MM.1S (cell line): ENCODE measurements around the gene GRHPR.

ENCODE experiments used
- EZH2 ChIP-seq: fragments of 300-600 bp; sonication (generic); optimal IDR thresholded peaks from 2 replicates; pipeline ENCODE3; 2017; ENCODE audit warnings: low read depth, mild to moderate bottlenecking, antibody characterized with exemption, low read length, mixed read lengths
- EZH2phosphoT487 ChIP-seq: fragments of 300-600 bp; sonication (generic); IDR thresholded peaks from 2 replicates; pipeline ENCODE4 v1.6.1; 2018; ENCODE audit warnings: antibody characterized with exemption, low read length
- TF ChIP-seq, protein P1 (sequence below): fragments of 300-600 bp; sonication (generic); IDR thresholded peaks from 2 replicates; pipeline ENCODE4 v1.5.1; 2016; ENCODE audit warnings: antibody characterized with exemption, low read length, mixed read lengths

DNA sequence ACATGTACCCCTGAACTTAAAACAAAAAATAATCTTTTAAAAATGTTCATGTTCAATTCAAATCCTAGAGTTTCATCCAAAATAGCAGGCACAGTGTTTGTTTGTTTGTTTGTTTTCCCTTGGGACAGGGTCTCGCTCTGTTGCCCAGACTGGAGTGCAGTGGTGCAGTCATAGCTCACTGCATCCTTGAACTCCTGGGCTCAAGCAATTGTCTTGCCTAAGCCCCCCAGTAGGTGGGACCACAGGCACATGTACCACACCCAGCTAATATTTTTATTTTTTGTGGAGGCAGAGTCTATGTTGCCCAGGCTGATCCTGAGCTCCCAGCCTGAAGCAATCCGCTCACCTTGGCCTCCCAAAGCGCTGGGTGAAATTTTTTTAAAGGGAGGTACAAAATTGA lies 58.3 kb downstream of the GRHPR start:
- TF ChIP-seq, protein P1, sequence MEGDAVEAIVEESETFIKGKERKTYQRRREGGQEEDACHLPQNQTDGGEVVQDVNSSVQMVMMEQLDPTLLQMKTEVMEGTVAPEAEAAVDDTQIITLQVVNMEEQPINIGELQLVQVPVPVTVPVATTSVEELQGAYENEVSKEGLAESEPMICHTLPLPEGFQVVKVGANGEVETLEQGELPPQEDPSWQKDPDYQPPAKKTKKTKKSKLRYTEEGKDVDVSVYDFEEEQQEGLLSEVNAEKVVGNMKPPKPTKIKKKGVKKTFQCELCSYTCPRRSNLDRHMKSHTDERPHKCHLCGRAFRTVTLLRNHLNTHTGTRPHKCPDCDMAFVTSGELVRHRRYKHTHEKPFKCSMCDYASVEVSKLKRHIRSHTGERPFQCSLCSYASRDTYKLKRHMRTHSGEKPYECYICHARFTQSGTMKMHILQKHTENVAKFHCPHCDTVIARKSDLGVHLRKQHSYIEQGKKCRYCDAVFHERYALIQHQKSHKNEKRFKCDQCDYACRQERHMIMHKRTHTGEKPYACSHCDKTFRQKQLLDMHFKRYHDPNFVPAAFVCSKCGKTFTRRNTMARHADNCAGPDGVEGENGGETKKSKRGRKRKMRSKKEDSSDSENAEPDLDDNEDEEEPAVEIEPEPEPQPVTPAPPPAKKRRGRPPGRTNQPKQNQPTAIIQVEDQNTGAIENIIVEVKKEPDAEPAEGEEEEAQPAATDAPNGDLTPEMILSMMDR, result no peak
- TF ChIP-seq EZH2phosphoT487 (no peak), EZH2 (no peak)
